ENCODE measurements around the gene PCCA.
"Not testable (repeated sequence)": the region's sequence is repeated elsewhere in the genome, so short reads cannot be mapped to it uniquely, and the experiment has no call there.

Gene PCCA

DNA sequence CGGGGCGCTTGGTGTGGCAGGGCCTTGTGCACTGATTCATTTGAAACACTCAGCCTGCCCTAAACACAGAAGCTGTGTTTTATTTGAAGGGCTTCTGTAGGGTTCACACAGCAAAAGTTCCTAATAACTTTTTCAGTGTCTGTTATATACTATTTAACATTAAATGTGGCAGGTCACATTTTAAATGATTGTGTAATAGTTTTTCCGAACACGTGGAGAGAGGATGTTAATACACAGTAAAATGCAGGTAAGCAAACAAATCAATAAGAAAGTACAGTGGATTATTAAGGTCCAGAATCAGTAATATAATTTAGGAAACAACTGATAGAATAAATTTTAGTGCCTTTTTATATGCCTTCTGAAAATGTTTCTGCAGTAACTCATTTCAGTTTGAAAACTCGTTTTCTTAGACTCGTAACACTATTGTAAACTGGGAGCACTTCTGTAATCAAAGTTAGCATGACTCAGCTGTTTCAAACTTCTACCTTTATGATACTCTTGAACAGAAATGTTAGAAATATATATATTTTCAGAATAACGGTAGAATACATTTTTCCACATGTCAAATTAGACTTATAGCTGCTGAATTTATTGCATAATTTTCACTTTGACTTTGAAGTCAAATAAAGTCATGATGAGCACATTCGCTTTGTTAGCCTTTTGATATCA lies 429.6 kb downstream of the PCCA start:
- no peak for DNase-seq

DNA sequence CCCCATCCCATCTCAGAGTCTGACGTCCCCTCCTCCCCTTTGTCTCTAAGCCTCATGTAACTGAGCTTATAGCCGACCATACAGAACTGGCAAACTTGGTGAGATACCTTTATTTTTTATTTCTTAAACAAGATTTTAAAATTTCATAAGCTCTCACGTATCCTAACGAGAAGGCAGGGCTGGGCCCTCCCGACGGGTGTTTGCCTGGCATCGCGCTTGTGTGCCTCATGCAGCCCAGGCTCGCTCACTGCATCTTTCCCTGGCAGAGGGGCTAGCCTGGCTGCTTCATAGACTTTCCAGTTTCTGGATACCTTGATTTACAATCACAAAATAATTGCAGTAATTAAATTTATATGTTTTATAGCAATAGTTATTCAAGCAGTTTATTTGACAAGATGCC lies 430.7 kb downstream of the PCCA start:
- DNase-seq = no peak

GRCh38 chr13:100520936-100521850 lies 432.3 kb downstream of the PCCA start:
- DNase-seq = no peak

DNA sequence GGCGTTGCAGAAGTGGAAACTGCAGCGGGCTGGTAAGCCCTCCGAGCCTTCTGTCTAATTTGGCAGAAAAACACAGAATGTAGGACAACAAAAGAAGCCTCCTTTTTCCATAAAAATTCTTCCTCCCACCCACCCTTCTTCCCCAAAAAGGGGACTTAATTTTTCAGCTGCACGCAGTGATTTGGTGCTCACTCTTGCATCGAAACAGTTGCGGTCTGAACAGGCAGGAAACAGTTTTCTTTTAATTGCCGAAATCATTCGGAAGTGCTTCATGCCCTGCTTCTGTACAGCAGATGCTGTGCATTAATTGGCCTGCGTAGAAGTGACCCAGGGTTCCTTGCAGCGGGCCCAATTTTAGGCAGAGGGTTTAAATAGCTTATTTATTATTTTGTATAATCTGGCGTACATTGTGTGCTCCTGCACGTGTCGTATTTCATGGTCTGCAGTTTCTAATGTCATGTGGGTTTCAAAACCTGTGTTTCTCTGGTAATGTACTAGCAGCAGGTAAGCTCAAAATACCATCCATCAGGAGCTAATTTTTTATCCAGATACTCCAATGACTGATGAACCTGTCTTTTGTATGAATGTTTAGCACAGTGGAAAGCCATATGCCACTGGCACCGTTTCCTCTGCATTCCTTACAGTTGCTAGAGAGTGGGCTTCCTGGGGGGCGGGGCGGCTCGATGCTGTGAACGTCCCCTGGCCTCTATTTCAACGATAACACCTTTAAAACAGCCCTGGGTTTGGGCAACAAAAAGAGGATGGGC lies 433.1 kb downstream of the PCCA start:
- DNase-seq = no peak

- DNase-seq = no peak
Measured at GRCh38 chr13:100522618-100523309, 433.9 kb downstream of the PCCA start.

- DNase-seq = no peak
Measured at GRCh38 chr13:100523411-100523810, 434.5 kb downstream of the PCCA start.

DNA sequence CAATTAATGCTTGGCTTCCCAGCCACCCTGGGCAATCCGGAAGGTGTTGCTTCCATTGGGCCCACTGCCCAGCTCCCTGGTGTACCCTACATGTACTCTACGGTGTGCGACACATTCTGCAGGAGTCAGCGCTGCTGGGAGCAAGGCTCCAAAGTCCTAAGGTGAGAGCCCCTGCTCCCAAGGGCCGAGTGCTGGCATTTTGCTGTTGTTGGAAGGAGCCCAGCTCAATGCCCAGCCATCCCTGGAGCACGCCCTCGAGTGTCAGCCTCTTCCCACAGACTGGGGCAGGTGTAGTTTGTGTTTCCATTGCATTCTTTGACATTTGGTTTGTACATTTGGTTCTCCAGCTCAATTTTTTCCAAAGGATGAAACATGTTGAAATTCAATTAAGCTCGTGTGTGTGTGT lies 435.1 kb downstream of the PCCA start:
- no peak for DNase-seq

GRCh38 chr13:100524688-100525087 lies 435.8 kb downstream of the PCCA start:
- DNase-seq = not testable (repeated sequence)

DNA sequence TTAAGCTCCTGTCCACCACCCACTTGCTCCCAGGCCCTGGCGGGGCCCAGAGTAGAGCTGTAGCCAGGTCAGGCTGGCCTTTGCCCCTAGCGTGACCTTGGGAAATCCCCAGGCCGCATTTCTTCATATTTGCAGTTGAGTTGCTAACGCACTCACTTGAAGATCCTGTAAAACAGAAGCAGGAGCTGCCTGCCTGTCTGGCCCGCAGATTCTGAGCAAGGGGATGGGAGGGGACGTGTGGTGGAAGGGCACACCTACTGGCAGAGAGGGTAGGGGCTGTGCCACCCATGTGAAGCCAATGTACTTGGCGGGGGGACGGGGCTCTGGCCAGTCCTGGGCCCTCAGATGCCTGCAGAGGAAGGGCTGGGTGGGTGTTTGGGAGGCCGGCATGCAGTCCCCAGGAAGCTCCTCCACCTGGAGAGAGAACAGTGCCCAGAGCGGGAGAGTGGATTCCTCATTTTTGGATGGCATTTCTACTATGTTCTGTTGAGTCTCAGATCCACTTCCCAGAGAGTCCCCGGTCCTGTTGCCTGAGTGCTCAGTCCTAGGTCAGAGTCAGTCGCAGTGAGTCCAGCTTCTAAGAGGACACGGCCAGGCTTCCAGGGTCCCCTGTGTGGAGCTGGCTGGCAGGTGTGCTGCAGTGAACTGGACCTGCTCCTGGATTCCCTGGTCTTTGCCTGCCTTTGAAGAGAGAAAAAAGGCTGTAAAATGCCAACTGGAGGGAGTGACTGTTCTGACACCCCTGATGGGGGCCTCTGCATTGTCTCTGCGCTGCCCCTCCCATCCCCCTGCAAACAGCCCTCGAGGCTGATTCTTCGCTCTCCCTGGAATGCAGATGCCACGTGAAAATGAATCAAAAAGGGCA lies 436.8 kb downstream of the PCCA start:
- no peak for DNase-seq

DNA sequence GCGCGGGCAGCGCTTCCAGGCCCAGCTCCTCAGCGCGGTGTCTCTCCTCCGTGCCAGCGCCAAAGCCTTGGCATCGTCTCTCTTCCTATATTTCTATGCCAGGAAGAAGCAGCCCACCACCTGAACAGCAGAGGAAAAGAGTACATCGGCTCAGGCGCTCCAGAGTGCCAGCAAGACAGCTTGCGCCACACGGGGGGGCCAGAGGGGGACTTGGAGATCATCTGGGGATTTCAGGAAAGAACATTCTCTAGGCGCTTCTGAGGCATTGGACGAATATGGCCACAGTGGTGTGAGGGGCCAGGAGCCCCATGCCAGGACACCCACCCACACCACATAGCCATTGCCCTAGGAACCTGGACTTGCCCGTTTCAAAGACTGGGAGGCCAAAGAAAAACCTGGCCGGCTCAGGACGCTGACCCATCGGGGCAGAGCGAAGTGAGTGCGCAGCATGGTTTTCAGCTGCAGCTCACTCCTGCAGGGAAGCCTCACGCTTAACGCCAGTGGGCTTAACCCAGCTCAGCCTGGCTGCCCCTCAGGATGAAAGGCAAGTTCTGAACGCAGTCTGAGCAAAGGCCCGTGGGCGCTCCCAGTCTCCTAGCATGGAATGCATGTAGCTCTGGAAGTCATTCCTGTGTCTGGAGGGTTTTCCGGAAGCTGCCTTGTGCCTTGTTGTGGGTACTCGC lies 437.6 kb downstream of the PCCA start:
- DNase-seq = no peak

DNA sequence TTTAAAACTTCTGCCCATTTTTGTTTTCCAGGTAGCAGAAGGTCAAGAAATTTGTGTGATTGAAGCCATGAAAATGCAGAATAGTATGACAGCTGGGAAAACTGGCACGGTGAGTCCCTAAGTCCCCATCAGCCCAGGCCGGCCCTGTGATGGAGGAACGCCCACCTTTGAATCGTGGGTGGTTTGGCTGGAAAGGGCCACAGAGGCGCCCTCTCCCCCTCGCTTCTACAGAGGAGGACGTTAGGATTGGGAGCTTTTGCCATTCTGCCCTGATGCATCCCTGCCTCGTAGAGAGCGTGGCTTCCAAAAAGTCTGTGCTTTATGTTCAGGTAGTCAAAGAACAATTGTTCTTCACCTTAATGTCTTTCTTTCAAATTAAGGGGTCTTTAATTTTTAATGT lies 438.8 kb downstream of the PCCA start:
- DNase-seq = no peak

DNA sequence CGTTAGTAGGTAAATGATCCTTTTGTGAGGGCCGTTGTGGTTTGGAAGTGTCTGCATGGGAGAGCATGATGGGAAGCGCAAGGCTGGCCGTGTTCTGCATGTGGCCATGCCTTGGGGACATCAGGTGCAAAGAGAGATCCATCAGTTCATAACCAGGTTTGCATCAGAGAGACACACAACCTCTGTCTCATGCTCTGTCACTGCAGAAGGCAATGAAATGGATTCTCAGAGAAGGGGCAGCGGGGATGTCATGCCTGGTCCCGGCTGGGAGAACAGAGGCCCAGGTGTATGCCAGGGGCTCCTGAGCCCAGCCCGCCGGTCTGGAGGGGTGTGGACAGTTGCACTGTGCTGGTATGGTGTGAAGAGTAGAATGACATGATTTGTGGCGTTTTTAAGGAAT lies 439.5 kb downstream of the PCCA start:
- DNase-seq = no peak

DNA sequence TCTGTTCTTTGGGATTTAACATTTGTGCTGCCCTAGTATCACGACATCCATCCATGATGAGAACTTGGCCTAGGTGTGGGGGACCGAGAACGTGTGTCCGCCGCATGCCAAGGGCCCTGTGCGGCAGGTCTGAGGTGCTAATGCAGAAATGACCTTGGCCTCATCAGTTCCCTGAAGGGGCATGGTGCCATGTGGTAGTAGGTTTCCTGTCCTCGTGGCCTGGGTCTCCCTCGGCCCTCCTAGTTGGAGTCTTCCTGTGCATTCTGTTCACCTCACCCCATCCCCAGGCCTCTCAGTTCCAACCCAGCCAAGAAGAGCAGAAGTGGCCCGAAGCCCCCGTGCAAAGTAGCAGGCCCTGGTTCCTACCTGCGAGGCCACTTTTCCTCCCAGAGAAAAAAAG lies 439.9 kb downstream of the PCCA start:
- no peak for DNase-seq

DNA sequence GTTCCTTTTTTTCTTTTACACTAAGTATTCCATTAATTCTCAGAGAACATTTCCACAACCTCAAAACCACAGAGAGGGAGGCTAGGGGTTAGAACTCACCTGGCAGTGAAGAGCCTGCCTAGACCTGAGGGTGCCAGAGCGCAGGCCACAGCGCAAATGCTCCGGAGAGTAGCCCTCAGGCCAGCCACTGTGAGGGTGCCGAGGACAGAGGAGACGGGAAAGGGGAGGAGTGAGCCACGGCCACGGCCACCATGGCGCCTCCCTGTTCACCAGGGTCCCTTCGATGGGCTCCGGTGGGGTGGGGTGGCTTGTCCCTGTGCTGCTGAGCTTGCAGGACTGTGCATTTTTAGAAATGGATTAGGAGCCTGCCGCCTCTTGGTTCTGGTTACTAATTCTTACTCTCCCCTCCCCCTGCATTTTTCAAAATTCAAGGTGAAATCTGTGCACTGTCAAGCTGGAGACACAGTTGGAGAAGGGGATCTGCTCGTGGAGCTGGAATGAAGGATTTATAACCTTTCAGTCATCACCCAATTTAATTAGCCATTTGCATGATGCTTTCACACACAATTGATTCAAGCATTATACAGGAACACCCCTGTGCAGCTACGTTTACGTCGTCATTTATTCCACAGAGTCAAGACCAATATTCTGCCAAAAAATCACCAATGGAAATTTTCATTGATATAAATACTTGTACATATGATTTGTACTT lies 440.9 kb downstream of the PCCA start:
- DNase-seq = no peak

- DNase-seq = no peak
Measured at GRCh38 chr13:100530671-100531213, 441.8 kb downstream of the PCCA start.

DNA sequence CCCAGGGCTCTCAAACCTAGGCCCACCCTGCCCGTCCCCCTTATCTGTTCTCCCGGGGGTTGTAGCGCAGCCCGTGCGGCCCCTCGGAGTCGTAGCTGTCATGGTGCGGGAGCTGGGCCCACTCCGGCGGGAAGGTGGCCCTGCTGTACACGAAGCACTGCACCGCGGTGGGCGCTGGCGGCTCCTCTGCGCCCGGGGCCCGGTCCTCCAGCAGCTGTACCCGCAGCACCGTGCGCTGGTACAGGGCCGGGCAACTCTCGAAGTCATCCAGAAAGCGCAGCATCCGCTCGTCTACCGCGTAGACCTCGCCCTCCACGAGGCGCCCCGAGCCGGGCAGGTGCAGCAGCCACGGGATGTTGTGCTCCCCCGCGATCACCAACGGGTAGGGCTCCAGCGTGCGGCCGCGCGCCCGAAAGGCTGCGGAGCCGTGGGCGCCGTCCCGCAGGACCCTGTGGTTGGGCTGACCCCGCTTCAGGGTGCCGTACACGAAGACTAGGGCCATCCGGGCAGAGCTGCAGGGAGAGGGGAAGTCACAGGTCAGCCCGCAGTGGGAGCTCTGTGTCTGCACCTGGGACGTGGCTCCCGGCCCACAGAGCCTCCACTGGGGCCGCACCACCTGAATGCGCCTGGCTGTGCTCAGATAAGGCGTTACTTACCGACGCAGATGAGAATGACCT lies 443.3 kb downstream of the PCCA start:
- DNase-seq = no peak

- DNase-seq = no peak
Measured at GRCh38 chr13:100532836-100533435, 444.0 kb downstream of the PCCA start.

DNA sequence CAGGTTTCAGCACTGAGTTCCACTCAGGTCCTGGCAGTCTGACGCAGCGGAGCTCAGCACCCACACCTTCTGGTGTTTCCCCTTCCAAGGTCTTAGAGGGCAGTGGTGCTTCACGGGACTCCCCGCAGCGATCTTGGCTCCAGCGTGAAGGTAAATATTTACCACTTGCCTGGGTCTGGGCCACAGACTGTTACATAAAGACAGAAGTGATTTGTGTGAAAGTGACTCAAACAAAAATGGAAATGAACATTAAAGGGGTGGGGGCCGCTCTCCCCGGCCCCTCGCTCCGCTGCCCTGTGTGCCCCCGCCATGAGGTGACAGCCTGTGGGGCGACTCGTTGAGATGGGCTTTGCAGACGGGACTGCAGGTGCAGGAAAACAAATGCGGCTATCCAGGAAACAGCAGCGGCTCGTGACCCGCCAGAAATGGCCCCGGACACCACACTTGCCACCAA lies 444.7 kb downstream of the PCCA start:
- DNase-seq = no peak
